Breast epithelium (tissue), 3 donors: ENCODE data around the gene STIM1.

ENCODE experiments used
- POLR2A ChIP-seq: fragments of 450-650 bp; IDR thresholded peaks from one replicate; pipeline ENCODE4 v1.6.1; 2016; ENCODE audit warnings: antibody characterized with exemption, mild to moderate bottlenecking, moderate library complexity
- POLR2AphosphoS5 ChIP-seq, 3 donors: sonication (generic); formaldehyde crosslinking; IDR thresholded peaks; one replicate each; pipeline ENCODE4 v1.6.1; 2017; ENCODE audit warnings: antibody characterized with exemption in 3 of 3
- TF ChIP-seq, protein P1 (sequence below), 3 donors: fragments of 450-650 bp; IDR thresholded peaks; one replicate each; pipeline ENCODE4 v1.5.1; 2016 to 2017; ENCODE audit warnings: antibody characterized with exemption in 3 of 3, mild to moderate bottlenecking in 3 of 3, moderate library complexity in 3 of 3

DNA sequence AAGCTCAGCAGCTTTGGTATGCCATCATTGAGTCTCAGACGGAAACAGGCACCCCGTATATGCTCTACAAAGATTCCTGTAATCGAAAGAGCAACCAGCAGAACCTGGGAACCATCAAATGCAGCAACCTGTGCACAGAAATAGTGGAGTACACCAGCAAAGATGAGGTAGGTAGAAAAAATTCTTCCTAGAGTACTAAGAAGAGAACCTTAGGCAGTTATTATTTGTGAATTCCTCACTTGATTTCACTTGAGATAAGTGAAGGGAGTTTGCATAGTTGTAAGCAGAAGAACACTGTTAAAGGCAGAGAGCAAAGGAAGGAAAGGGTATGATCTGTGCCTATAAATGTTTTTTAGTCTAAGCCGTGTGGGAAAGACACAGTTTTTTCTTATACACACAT, 267.8 kb downstream of the STIM1 start:
- TF ChIP-seq, protein P1, sequence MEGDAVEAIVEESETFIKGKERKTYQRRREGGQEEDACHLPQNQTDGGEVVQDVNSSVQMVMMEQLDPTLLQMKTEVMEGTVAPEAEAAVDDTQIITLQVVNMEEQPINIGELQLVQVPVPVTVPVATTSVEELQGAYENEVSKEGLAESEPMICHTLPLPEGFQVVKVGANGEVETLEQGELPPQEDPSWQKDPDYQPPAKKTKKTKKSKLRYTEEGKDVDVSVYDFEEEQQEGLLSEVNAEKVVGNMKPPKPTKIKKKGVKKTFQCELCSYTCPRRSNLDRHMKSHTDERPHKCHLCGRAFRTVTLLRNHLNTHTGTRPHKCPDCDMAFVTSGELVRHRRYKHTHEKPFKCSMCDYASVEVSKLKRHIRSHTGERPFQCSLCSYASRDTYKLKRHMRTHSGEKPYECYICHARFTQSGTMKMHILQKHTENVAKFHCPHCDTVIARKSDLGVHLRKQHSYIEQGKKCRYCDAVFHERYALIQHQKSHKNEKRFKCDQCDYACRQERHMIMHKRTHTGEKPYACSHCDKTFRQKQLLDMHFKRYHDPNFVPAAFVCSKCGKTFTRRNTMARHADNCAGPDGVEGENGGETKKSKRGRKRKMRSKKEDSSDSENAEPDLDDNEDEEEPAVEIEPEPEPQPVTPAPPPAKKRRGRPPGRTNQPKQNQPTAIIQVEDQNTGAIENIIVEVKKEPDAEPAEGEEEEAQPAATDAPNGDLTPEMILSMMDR (IDR thresholded peaks at IDR 0.05), result no peak
- TF ChIP-seq POLR2A (no peak), POLR2AphosphoS5 (IDR thresholded peaks at IDR 0.05) (no peak)
